ENCODE results near the gene PPM1M.
A peak's percentile ranks its signal among the peaks of the same experiment; 100 is the strongest.

- TF ChIP-seq CTCF (IDR thresholded peaks at IDR 0.05 in 2 of 3, conservative IDR thresholded peaks at IDR 0.05 in 1 of 3; ENCODE audit: control insufficient read depth in 2 of 3, extremely low read depth in 1 of 3, insufficient read depth in 1 of 3, low read depth in 3 of 3, low read length in 3 of 3), result no peak
- no peak for TF ChIP-seq EZH2 (IDR thresholded peaks at IDR 0.05; ENCODE audit: borderline replicate concordance, control insufficient read depth, low read depth, low read length)
- peak; percentile 69 for TF ChIP-seq POLR2A (IDR thresholded peaks at IDR 0.05; ENCODE audit: low read depth, low read length)
- TF ChIP-seq JUND (IDR thresholded peaks at IDR 0.05; ENCODE audit: low read depth, low read length), result peak; percentile 57; the same call in 1 of the 2 replicates
- TF ChIP-seq ZZZ3 (IDR thresholded peaks at IDR 0.05; ENCODE audit: control insufficient read depth, insufficient read length, low read depth), result no peak
- no peak for TF ChIP-seq POU2F2 (IDR thresholded peaks at IDR 0.05; ENCODE audit: borderline replicate concordance, low read depth, low read length)
- no peak for TF ChIP-seq PRDM15 (CRISPR knock-in tag; IDR thresholded peaks at IDR 0.05)
- no peak for TF ChIP-seq USF1 (IDR thresholded peaks at IDR 0.05; ENCODE audit: borderline replicate concordance, extremely low read length, insufficient read depth, low read depth, low read length)
- TF ChIP-seq CHD1 (IDR thresholded peaks at IDR 0.05; ENCODE audit: low read depth, low read length), result no peak
Measured at GRCh38 chr3:52243791-52244628, 1.5 kb upstream of the PPM1M start.
